K562 (cell line): ENCODE data around the gene HOXD1. TPM values are rescaled to one million over a fixed set of nuclear protein-coding genes. Genes with fewer than 3 reads are reported as not detected.

Experiments
- ATAC-seq: fragments of 200-7000 bp; cut with Tn5 transposase; 3 replicates; pipeline ENCODE4 v1.9.1; 2020; ENCODE audit warnings: moderate library complexity
- BruUV-seq: library from RNA; stranded (reverse); fragments of 400-500 nt; replicated peaks from 2 replicates; lab custom pipeline; 2021; lab: Mats Ljungman, UMichigan
- CTCF ChIA-PET: fragments of 300-600 bp; formaldehyde crosslinking; extraction: SDS; loops from one replicate; lab custom pipeline; 2021; ENCODE audit warnings: low intra/inter-chr PET ratio; lab: Yijun Ruan, JAX
- POLR2A ChIA-PET: fragments of 300-600, 350-650 bp; sonication (Branson Sonifier 250); formaldehyde crosslinking; extraction: SDS; loops from one replicate; lab custom pipeline; 2021; ENCODE audit warnings: antibody characterized with exemption, inconsistent platforms; lab: Yijun Ruan, JAX
- DNase-seq, 4 experiments: peaks; one replicate each; pipeline versions ENCODE4 v3.0.0 to v3.0.0-alpha.2; 2011 to 2018; ENCODE audit warnings: low spot score in 3 of 4, mixed read lengths in 3 of 4; ENCODE audit errors: extremely low read depth in 1 of 4
- FAIRE-seq: peaks from 2 replicates; lab custom pipeline; 2011; peaks lifted over from hg19 to GRCh38; lab: Jason Lieb, UNC
- H2AFZ ChIP-seq: 2 replicates; pipeline ENCODE4 v1.6.0; 2011; ENCODE audit warnings: low read depth, low read length, control low read depth, inconsistent platforms
- H3K27ac ChIP-seq: fragments of 200-600 bp; 3 replicates; pipeline ENCODE4 v1.8.0; 2011; ENCODE audit warnings: low read depth, mild to moderate bottlenecking, control low read depth, inconsistent platforms, low read length, moderate library complexity, mixed read lengths; ENCODE audit errors: extremely low read depth
- H3K27me3 ChIP-seq, 2 experiments: fragments of 300-600 bp in 1 of 2; 2 replicates in 1 of 2; 3 replicates in 1 of 2; pipeline versions ENCODE4 v1.6.0 to v1.8.0; 2011; ENCODE audit warnings: inconsistent platforms in 2 of 2, low read length in 2 of 2, mild to moderate bottlenecking in 1 of 2, mixed read lengths in 1 of 2, moderate library complexity in 1 of 2; ENCODE audit not compliant: control insufficient read depth in 2 of 2, insufficient read depth in 2 of 2
- H3K36me3 ChIP-seq: fragments of 300-600 bp; 3 replicates; pipeline ENCODE4 v1.8.0; 2011; ENCODE audit warnings: mild to moderate bottlenecking, low read length, inconsistent platforms; ENCODE audit not compliant: control insufficient read depth, insufficient read depth
- H3K4me1 ChIP-seq, 2 experiments: fragments of 200-600 bp in 1 of 2; replicated peaks in 1 of 2; 2 replicates in 1 of 2; 3 replicates in 1 of 2; pipeline versions ENCODE4 v1.5.1 to v1.8.0; 2011; ENCODE audit warnings: inconsistent platforms in 2 of 2, low read length in 2 of 2, mild to moderate bottlenecking in 1 of 2, mixed read lengths in 1 of 2, moderate library complexity in 1 of 2; ENCODE audit not compliant: control insufficient read depth in 2 of 2, insufficient read depth in 2 of 2
- H3K4me2 ChIP-seq: 2 replicates; pipeline ENCODE4 v1.6.1; 2011; ENCODE audit warnings: low read length, control low read depth, inconsistent platforms, mixed read lengths; ENCODE audit not compliant: insufficient read depth
- H3K4me3 ChIP-seq: fragments of 200-600 bp; sonication (generic), shearing (Covaris generic); 2 replicates; pipeline ENCODE4 v1.5.1; 2016; ENCODE audit warnings: control low read depth, inconsistent platforms
- H3K79me2 ChIP-seq: fragments of 200-600 bp; 3 replicates; pipeline ENCODE4 v1.8.0; 2011; ENCODE audit warnings: low read length, inconsistent platforms; ENCODE audit not compliant: control insufficient read depth, insufficient read depth
- H3K9ac ChIP-seq, 2 experiments: 2 replicates each; pipeline versions ENCODE4 v1.6.0 to v1.6.1; 2011; ENCODE audit warnings: low read depth in 2 of 2, low read length in 2 of 2, control low read depth in 1 of 2, inconsistent platforms in 1 of 2, mild to moderate bottlenecking in 1 of 2, mixed read lengths in 1 of 2; ENCODE audit not compliant: insufficient read depth in 1 of 2
- H3K9me1 ChIP-seq: one replicate; pipeline ENCODE4 v1.6.0; 2011; ENCODE audit warnings: inconsistent platforms, mild to moderate bottlenecking, low read length, moderate library complexity; ENCODE audit not compliant: control insufficient read depth, insufficient read depth
- H3K9me3 ChIP-seq: replicated peaks from 2 replicates; pipeline ENCODE4 v1.5.1; 2011; ENCODE audit warnings: low read depth, low read length, inconsistent platforms; ENCODE audit not compliant: control insufficient read depth, insufficient read depth
- H4K20me1 ChIP-seq: replicated peaks from 2 replicates; pipeline ENCODE4 v1.6.1; 2011; ENCODE audit warnings: low read length, inconsistent platforms, mixed read lengths; ENCODE audit not compliant: control insufficient read depth, insufficient read depth
- CC2D1A ChIP-seq: fragments of 450-650 bp; IDR thresholded peaks from 2 replicates; pipeline ENCODE4 v1.6.1; 2017; ENCODE audit warnings: mild to moderate bottlenecking
- DEAF1 ChIP-seq: fragments of 450-650 bp; formaldehyde crosslinking; IDR thresholded peaks from 2 replicates; pipeline ENCODE4 v1.4.0; 2020; ENCODE audit warnings: mild to moderate bottlenecking, moderate library complexity
- EZH2 ChIP-seq: IDR thresholded peaks from 2 replicates; pipeline ENCODE4 v1.6.1; 2012; ENCODE audit warnings: low read depth, mild to moderate bottlenecking, inconsistent platforms, low read length, borderline replicate concordance
- KDM2B ChIP-seq: fragments of 250-450 bp; sonication (Bioruptor Pico); IDR thresholded peaks from 2 replicates; pipeline ENCODE4 v1.8.0; 2021; ENCODE audit warnings: mild to moderate bottlenecking, moderate library complexity
- LEF1 ChIP-seq: fragments of 450-650 bp; IDR thresholded peaks from 2 replicates; pipeline ENCODE4 v1.6.1; 2016; ENCODE audit warnings: mild to moderate bottlenecking
- POLR2H ChIP-seq: IDR thresholded peaks from 2 replicates; pipeline ENCODE4 v1.6.1; 2016; ENCODE audit warnings: missing genetic modification characterization, low read depth, mild to moderate bottlenecking, control low read depth, missing compliant biosample characterization, moderate library complexity
- RAD51 ChIP-seq: fragments of 450-650 bp; IDR thresholded peaks from 2 replicates; pipeline ENCODE4 v1.7.1; 2016; ENCODE audit warnings: low read depth, mild to moderate bottlenecking, borderline replicate concordance
- RBM17 ChIP-seq: fragments of 200-400 bp; formaldehyde crosslinking; IDR thresholded peaks from 2 replicates; pipeline ENCODE4 v1.6.1; 2017; ENCODE audit warnings: low read depth, mild to moderate bottlenecking, low read length, borderline replicate concordance
- STAG1 ChIP-seq: sonication (generic); formaldehyde crosslinking; IDR thresholded peaks from 2 replicates; pipeline ENCODE4 v1.5.0; 2020; ENCODE audit warnings: missing genetic modification reagents, borderline replicate concordance
- WGBS: fragments of 100-300 bp; shearing (Covaris generic); methylation state at CpG from one replicate; pipeline ENCODE4 v1.1.6; 2016; ENCODE audit warnings: low coverage, mixed read lengths; ENCODE audit not compliant: insufficient coverage; ENCODE audit errors: missing lambda C conversion rate; 5-methylcytosine and 5-hydroxymethylcytosine counted together
- in situ Hi-C: fragments of 300-500 bp; cut with MboI; formaldehyde crosslinking; loops from 4 replicates; pipeline ENCODE4 v1.15.0; 2018; ENCODE audit warnings: inconsistent platforms, mixed read lengths
- intact Hi-C: fragments of 100-400 bp; cut with micrococcal nuclease; formaldehyde crosslinking; loops from 2 replicates; pipeline ENCODE4 v1.14.2; 2022
- polyA plus RNA-seq, 8 experiments: library from polyadenylated mRNA; depleted of rRNA in 4 of 8; stranded (reverse) in 5 of 8; unstranded in 3 of 8; fragments of >200 nt; fragmentation: Nextera tagmentation in 2 of 8; fragmentation: Illumina TruSeq in 1 of 8; extraction: Ambion mirVana in 2 of 8; extraction: Trizol in 1 of 8; gene quantifications; 2 replicates each; pipeline versions ENCODE4 v1.2.1 to v1.2.3, GENCODE V29; 2011 to 2014; ENCODE audit warnings: inconsistent platforms in 1 of 8, missing spikeins in 1 of 8
- total RNA-seq, 7 experiments: library from RNA; depleted of rRNA in 6 of 7; stranded (reverse); fragments of >200 nt in 6 of 7; fragmentation: Illumina TruSeq in 2 of 7; extraction: Trizol in 2 of 7; gene quantifications; 2 replicates each; pipeline versions ENCODE4 v1.2.1 to v1.2.3, GENCODE V29; 2011 to 2021; ENCODE audit warnings: low replicate concordance in 1 of 7
- TF ChIP-seq, protein P1 (sequence below): sonication (generic); formaldehyde crosslinking; IDR thresholded peaks from 2 replicates; pipeline ENCODE4 v1.5.0; 2020; ENCODE audit warnings: missing genetic modification reagents
- TF ChIP-seq, protein P2 (sequence below): sonication (generic); formaldehyde crosslinking; IDR thresholded peaks from 2 replicates; pipeline ENCODE4 v1.9.0; 2022; ENCODE audit warnings: mild to moderate bottlenecking, missing genetic modification reagents
- TF ChIP-seq, protein P3 (sequence below): IDR thresholded peaks from 2 replicates; pipeline ENCODE4 v1.6.1; 2011; ENCODE audit warnings: borderline replicate concordance, low read depth, mild to moderate bottlenecking, moderate library complexity, low read length; ENCODE audit not compliant: insufficient read depth, poor library complexity, severe bottlenecking

Gene HOXD1
- total and polyA plus RNA-seq, 9 of the 15 experiments (the other 6 are each of a cell fraction or from before 2014, with no cell fraction given), result not detected

- intact Hi-C loops (no loop called here), in situ Hi-C loops (no loop called here)
- Histone ChIP-seq H3K9me3 (no peaks in the 10 kb centered on the region), H3K27me3 (peaks cover 71 to 78% of the 10 kb centered on the region in 2 experiments), H3K9ac (no peak within 1 kb of the TSS), H3K36me3 (no peaks in the 10 kb centered on the region), H2AFZ (no peak within 1 kb of the TSS), H3K4me2 (no peak within 1 kb of the TSS), H3K4me3 (no peak within 1 kb of the TSS), H4K20me1 (no peaks in the 10 kb centered on the region), H3K4me1 (peaks cover 0 to 10% of the 10 kb centered on the region in 2 experiments; a peak in 1 of 5 replicates), H3K9me1 (no peaks in the 10 kb centered on the region), H3K27ac (no peak within 1 kb of the TSS), H3K79me2 (no peaks in the 10 kb centered on the region)
- CTCF ChIA-PET, result no interaction called here
- TF ChIP-seq KDM2B (CRISPR knock-in tag), result no peak
- no peak for TF ChIP-seq RBM17
- TF ChIP-seq, protein P1, sequence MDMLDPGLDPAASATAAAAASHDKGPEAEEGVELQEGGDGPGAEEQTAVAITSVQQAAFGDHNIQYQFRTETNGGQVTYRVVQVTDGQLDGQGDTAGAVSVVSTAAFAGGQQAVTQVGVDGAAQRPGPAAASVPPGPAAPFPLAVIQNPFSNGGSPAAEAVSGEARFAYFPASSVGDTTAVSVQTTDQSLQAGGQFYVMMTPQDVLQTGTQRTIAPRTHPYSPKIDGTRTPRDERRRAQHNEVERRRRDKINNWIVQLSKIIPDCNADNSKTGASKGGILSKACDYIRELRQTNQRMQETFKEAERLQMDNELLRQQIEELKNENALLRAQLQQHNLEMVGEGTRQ (CRISPR knock-in tag), result peak; percentile 74
- TF ChIP-seq EZH2, result peak; percentile 75; the same call in 1 of the 2 replicates
- TF ChIP-seq RAD51, result peak; percentile 41; the same call in 1 of the 2 replicates
- no peak for TF ChIP-seq CC2D1A
- TF ChIP-seq, protein P2, sequence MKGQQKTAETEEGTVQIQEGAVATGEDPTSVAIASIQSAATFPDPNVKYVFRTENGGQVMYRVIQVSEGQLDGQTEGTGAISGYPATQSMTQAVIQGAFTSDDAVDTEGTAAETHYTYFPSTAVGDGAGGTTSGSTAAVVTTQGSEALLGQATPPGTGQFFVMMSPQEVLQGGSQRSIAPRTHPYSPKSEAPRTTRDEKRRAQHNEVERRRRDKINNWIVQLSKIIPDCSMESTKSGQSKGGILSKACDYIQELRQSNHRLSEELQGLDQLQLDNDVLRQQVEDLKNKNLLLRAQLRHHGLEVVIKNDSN (CRISPR knock-in tag), result peak; percentile 62; the same call in 1 of the 2 replicates
- TF ChIP-seq DEAF1 (CRISPR knock-in tag), result no peak
- TF ChIP-seq, protein P3, sequence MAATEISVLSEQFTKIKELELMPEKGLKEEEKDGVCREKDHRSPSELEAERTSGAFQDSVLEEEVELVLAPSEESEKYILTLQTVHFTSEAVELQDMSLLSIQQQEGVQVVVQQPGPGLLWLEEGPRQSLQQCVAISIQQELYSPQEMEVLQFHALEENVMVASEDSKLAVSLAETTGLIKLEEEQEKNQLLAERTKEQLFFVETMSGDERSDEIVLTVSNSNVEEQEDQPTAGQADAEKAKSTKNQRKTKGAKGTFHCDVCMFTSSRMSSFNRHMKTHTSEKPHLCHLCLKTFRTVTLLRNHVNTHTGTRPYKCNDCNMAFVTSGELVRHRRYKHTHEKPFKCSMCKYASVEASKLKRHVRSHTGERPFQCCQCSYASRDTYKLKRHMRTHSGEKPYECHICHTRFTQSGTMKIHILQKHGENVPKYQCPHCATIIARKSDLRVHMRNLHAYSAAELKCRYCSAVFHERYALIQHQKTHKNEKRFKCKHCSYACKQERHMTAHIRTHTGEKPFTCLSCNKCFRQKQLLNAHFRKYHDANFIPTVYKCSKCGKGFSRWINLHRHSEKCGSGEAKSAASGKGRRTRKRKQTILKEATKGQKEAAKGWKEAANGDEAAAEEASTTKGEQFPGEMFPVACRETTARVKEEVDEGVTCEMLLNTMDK, result no peak
- TF ChIP-seq STAG1 (CRISPR knock-in tag), result no peak
- no peak for TF ChIP-seq POLR2H (tag)
- TF ChIP-seq LEF1, result no peak
- no peak for FAIRE-seq
- POLR2A ChIA-PET, result interaction anchor here (0.5 kb wide), 1 partner anchor 19 kb away, joined by 3 read pairs; no protein-coding TSS in a partner anchor
- BruUV-seq, result no TSS peak
- DNase-seq, result peak in 2 of 4 experiments; percentile 35 to 48
- peak; percentile 24; the same call in 1 of the 3 replicates for ATAC-seq
- 4% methylated on average over 49 of the region's 55 CpGs for WGBS
Measured at GRCh38 chr2:176151442-176152287, 36.8 kb upstream of the HOXD1 start, which contains the start of gene HOXD4. Gene HOXD4 (plus strand): TSS chr2:176151550. CDS start chr2:176151634, 84 bp downstream.
